C4-2B (cell line): ENCODE measurements around the gene IER3.

ENCODE experiments used
- ZFX ChIP-seq: fragments of 450-650 bp; IDR thresholded peaks from 2 replicates; pipeline ENCODE4 v1.6.1; 2017
- TF ChIP-seq, protein P1 (sequence below): fragments of 450-650 bp; conservative IDR thresholded peaks from 2 replicates; pipeline ENCODE4 v1.5.1; 2017; ENCODE audit warnings: mild to moderate bottlenecking

DNA sequence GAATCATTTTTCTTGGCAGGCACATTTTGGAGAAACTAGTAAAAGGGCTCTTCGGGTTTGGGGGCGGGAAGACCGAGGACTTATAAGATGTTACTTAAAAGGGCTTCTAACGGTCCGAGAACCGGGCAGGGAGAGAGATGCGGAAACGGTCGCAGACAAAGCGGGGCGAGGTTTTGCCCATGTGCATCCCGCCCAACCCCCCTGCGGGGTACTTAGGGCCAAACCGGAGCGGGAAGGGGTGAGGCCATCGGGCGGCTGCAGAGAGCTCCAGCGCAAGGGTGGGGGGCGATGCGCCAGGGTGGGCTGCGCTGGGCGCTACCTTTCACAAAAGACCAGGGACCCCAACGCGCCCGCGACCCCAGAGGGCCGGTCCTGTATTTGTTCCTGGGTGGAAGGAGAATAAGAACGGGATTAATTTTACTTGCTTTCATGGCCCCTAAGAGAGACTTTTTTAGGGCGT, 23.6 kb downstream of the IER3 start:
- TF ChIP-seq, protein P1, sequence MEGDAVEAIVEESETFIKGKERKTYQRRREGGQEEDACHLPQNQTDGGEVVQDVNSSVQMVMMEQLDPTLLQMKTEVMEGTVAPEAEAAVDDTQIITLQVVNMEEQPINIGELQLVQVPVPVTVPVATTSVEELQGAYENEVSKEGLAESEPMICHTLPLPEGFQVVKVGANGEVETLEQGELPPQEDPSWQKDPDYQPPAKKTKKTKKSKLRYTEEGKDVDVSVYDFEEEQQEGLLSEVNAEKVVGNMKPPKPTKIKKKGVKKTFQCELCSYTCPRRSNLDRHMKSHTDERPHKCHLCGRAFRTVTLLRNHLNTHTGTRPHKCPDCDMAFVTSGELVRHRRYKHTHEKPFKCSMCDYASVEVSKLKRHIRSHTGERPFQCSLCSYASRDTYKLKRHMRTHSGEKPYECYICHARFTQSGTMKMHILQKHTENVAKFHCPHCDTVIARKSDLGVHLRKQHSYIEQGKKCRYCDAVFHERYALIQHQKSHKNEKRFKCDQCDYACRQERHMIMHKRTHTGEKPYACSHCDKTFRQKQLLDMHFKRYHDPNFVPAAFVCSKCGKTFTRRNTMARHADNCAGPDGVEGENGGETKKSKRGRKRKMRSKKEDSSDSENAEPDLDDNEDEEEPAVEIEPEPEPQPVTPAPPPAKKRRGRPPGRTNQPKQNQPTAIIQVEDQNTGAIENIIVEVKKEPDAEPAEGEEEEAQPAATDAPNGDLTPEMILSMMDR = no peak
- TF ChIP-seq ZFX = no peak
